IPS-18c (cell line): ENCODE results near the gene C6orf141.

Source experiments
- H3K4me3 ChIP-seq: 2 replicates; pipeline ENCODE4 v1.7.0; 2013; ENCODE audit warnings: low read depth, mild to moderate bottlenecking, low read length, moderate library complexity; ENCODE audit not compliant: insufficient read depth
- H3K9me3 ChIP-seq: one replicate; pipeline ENCODE4 v1.6.1; 2013; ENCODE audit warnings: mild to moderate bottlenecking, low read length, moderate library complexity; ENCODE audit not compliant: control insufficient read depth, insufficient read depth

The C6orf141 gene

GRCh38 chr6:49550492-49551077 is at the start of gene C6orf141:
Gene C6orf141, plus strand, starts transcription at chr6:49550668. Its CDS starts 125 bp downstream, at chr6:49550793.
- H3K9me3 ChIP-seq: no peaks in the 10 kb centered on the region
- peak within 1 kb of the TSS; percentile 72 for H3K4me3 ChIP-seq

GRCh38 chr6:49504666-49505065 is 45.8 kb upstream of the C6orf141 start:
- Histone ChIP-seq H3K9me3 (no peaks in the 10 kb centered on the region), H3K4me3 (no peak overlapping the region)

- Histone ChIP-seq H3K9me3 (no peaks in the 10 kb centered on the region), H3K4me3 (no peak overlapping the region)
Observed at GRCh38 chr6:49506569-49507111, 43.8 kb upstream of the C6orf141 start.

- no peaks in the 10 kb centered on the region for H3K9me3 ChIP-seq
Observed at GRCh38 chr6:49509342-49509741, 41.1 kb upstream of the C6orf141 start.

GRCh38 chr6:49513153-49513989 is 37.1 kb upstream of the C6orf141 start:
- Histone ChIP-seq H3K9me3 (no peaks in the 10 kb centered on the region), H3K4me3 (no peak overlapping the region)

More at GRCh38 chr6:49509342-49509741, 41.1 kb upstream of the C6orf141 start:
- H3K4me3 ChIP-seq: no peak overlapping the region

GRCh38 chr6:49514571-49515484 is 35.6 kb upstream of the C6orf141 start:
- Histone ChIP-seq H3K9me3 (no peaks in the 10 kb centered on the region), H3K4me3 (no peak overlapping the region)

DNA sequence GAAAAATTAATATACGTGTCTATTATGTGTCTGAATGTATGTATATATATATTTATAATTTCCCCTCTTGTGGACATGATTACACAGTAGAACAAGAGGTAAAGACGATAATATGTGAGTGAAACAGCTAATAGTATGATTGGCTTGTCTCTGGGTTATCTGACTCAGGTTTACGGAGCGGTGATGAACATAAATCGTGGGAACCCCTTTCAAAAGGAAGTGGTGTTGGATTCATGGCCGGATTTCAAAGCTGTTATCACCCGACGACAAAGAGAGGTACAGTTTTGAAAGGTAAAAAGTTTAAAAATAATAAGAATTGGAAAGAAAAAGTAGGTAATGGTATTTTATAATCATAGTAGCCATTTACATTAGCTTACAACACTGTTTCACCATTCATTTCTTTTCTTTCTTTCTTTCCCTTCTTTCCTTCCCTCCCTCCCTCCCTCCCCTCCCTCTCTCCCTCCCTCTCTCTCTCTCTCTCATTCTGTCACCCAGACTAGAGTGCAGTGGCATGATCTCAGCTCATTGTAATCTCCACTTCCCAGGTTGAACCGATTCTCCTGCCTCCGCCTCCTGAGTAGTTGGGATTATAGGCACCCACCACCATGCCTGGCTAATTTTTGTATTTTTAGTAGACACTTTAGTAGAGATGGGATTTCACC is 34.9 kb upstream of the C6orf141 start:
- Histone ChIP-seq H3K9me3 (no peaks in the 10 kb centered on the region), H3K4me3 (no peak overlapping the region)

- no peaks in the 10 kb centered on the region for H3K9me3 ChIP-seq
- no peak overlapping the region for H3K4me3 ChIP-seq
Observed at GRCh38 chr6:49516147-49516505, 34.3 kb upstream of the C6orf141 start.

- no peak overlapping the region for H3K4me3 ChIP-seq
- H3K9me3 ChIP-seq: no peaks in the 10 kb centered on the region
Observed at GRCh38 chr6:49517919-49518318, 32.5 kb upstream of the C6orf141 start.

GRCh38 chr6:49519660-49520059 is 30.8 kb upstream of the C6orf141 start:
- Histone ChIP-seq H3K4me3 (no peak overlapping the region), H3K9me3 (no peaks in the 10 kb centered on the region)

DNA sequence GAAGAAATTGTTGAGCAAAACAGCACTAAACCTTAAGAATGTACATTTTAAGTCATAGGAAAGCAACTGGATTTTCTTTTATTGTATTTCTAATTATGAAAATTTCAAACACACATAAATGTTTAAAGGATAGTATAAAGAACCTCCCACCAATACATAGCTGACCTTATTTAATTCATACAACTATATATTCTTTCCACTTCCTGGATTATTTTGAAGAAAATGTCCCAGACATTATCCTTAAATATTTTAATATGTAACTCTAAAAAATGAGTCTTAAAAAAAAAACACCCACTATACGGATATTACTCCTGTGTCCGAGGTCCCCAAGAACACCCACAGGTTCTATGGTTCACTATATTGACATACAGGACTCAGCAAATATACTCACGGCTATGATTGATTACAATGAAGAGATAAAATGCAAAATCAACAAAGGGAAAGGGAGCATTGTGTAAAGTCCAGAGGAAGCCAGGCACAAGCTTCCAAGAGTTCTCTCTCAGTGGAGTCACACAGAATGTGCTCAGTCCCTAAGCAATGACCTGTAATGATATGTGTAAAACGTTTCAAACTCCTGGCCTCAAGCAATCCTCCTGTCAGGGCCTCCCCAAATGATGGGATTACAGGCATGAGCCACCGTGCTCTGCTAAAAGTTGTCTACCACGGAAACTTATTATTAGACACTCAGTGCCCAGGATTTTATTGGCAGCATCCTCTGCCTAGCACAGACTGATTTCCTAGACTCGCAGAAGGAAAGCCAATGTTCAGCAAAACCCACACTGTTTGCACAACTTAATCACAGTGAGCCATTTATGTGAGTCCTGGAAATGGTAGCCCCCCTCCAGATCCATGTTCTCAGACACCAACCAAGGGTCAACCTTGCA is 27.5 kb upstream of the C6orf141 start:
- Histone ChIP-seq H3K9me3 (no peaks in the 10 kb centered on the region), H3K4me3 (no peak overlapping the region)

DNA sequence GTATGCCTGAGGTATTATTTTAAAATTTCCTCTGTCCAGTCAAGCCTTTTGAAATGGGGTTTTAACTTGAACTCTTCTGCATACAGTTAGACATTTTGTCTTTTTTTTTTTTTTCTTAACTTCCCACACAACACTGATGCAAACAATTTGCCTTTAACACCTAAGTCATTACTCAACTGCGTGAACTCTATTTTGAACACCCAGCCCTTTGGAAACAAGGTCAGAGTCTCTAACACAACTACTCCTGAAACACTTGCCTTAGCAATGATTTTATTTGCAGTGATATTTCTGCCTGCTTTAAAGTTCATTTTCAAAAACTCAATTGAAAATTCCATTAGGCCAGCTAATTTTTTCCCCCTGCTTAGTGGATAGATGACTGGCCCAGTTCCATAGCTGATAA is 26.6 kb upstream of the C6orf141 start:
- H3K4me3 ChIP-seq: no peak overlapping the region
- H3K9me3 ChIP-seq: no peaks in the 10 kb centered on the region

DNA sequence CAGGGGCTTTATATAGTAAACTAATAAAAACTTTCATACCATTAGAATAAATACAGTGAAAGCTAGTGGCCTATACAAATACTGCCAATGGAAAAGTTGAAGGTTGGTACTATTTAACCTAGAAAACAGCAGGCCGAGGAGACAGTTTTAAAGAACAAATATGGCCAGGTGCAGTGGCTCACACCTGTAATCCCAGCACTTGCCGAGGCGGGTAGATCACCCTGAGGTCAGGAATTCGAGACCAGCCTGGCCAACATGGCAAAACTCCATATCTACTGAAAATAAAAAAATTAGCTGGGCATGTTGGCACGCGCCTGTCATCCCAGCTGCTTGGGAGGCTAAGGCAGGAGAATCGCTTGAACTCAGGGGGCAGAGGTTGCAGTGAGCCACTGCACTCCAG is 25.9 kb upstream of the C6orf141 start:
- H3K4me3 ChIP-seq: no peak overlapping the region

GRCh38 chr6:49526598-49526997 is 23.9 kb upstream of the C6orf141 start:
- H3K4me3 ChIP-seq: no peak overlapping the region

More for the DNA sequence above, 25.9 kb upstream of the C6orf141 start:
- H3K9me3 ChIP-seq: no peaks in the 10 kb centered on the region

DNA sequence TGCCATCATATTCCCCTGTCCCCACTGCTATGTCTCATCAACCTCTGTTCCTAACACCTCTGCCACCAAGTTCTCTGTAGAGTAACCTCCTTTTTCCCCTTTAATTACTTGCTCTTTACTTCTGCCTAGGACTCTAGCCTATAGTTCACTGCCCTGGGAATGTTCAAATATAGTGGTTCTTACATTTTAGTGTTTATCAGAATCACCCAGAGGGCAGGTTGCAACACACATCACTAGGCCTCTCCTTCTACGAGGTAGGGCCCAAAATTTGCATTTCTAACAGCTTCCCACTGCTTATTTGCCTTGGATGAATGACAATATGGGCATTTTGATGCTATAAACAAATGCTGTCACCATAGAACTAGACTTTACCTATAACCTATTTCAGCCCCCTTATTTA is 23.1 kb upstream of the C6orf141 start:
- no peak overlapping the region for H3K4me3 ChIP-seq
- H3K9me3 ChIP-seq: no peaks in the 10 kb centered on the region

More at GRCh38 chr6:49526598-49526997, 23.9 kb upstream of the C6orf141 start:
- H3K9me3 ChIP-seq: no peaks in the 10 kb centered on the region

DNA sequence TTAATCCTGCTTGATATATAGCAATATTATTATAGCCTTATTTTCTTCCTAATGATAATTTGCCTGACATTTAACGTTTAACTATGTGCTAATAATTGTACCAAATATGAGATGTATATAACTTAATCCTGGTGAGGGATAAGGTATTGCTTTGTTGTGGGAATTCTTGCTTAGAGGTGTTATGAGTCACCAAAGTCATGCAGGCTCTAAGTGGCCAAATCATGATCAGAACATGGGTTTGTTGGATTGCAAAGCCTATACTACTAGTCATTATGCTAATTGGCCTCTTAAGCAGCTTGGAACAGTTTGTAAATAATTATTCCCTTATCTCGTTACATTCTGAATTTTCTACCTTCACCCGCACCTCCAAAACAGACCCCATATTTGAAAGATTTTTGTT is 21.9 kb upstream of the C6orf141 start:
- Histone ChIP-seq H3K9me3 (no peaks in the 10 kb centered on the region), H3K4me3 (no peak overlapping the region)
